Gastroesophageal sphincter (tissue), 3 donors: ENCODE data around the gene FOXO1.

Experiments
- CTCF ChIP-seq, 4 experiments: fragments of 200-600 bp in 2 of 4; fragments of 450-650 bp in 2 of 4; sonication (generic) in 1 of 4; IDR thresholded peaks; one replicate each; pipeline ENCODE4 v1.5.1; 2017 to 2019; ENCODE audit warnings: antibody characterized with exemption in 4 of 4, mild to moderate bottlenecking in 2 of 4, moderate library complexity in 2 of 4
- EP300 ChIP-seq: sonication (generic); formaldehyde crosslinking; IDR thresholded peaks from one replicate; pipeline ENCODE4 v1.6.1; 2017; ENCODE audit warnings: antibody characterized with exemption, mild to moderate bottlenecking
- POLR2A ChIP-seq, 2 donors: fragments of 450-650 bp; IDR thresholded peaks; one replicate each; pipeline ENCODE4 v1.6.1; 2017; ENCODE audit warnings: antibody characterized with exemption in 2 of 2, mild to moderate bottlenecking in 2 of 2, moderate library complexity in 1 of 2
- POLR2AphosphoS5 ChIP-seq: sonication (generic); formaldehyde crosslinking; IDR thresholded peaks from one replicate; pipeline ENCODE4 v1.6.1; 2017; ENCODE audit warnings: antibody characterized with exemption

- no peak for TF ChIP-seq CTCF (IDR thresholded peaks at IDR 0.05)
- no peak for TF ChIP-seq POLR2A (IDR thresholded peaks at IDR 0.05)
- no peak for TF ChIP-seq POLR2AphosphoS5
- no peak for TF ChIP-seq EP300
Observed at GRCh38 chr13:40556453-40556852, 110.0 kb downstream of the FOXO1 start.
